ENCODE measurements around the gene MEIS1. TPM values are rescaled to one million over a fixed set of nuclear protein-coding genes. Genes with fewer than 3 reads are reported as not detected.
A peak's percentile ranks its signal among the peaks of the same experiment; 100 is the strongest.

The MEIS1 gene
- total RNA-seq, 1 donor from 2014 or later: 250 TPM

GRCh38 chr2:66569974-66570373 lies 135.0 kb downstream of the MEIS1 start:
- peak overlapping the region; percentile 72 for H3K27ac Mint-ChIP-seq
- H3K27me3 Mint-ChIP-seq: peaks cover under 1% of the 10 kb centered on the region
- no peaks in the 10 kb centered on the region for H3K9me3 Mint-ChIP-seq
- peaks cover 32% of the 10 kb centered on the region for H3K36me3 Mint-ChIP-seq
- peak overlapping the region; percentile 21 for H3K4me3 Mint-ChIP-seq
- no peak for TF ChIP-seq CTCF (conservative IDR thresholded peaks at IDR 0.05)
- peaks cover 63% of the 10 kb centered on the region for H3K4me1 Mint-ChIP-seq (ENCODE audit: unreplicated experiment)
- DNase-seq (ENCODE audit: extremely low spot score, unreplicated experiment): no peak

- peaks cover 58% of the 10 kb centered on the region for H3K4me1 Mint-ChIP-seq (ENCODE audit: unreplicated experiment)
- peaks cover 5% of the 10 kb centered on the region for H3K27me3 Mint-ChIP-seq
- H3K36me3 Mint-ChIP-seq: peaks cover 32% of the 10 kb centered on the region
- no peak for TF ChIP-seq CTCF (conservative IDR thresholded peaks at IDR 0.05)
- no peak overlapping the region for H3K4me3 Mint-ChIP-seq
- DNase-seq (ENCODE audit: extremely low spot score, unreplicated experiment): no peak
- peak overlapping the region; percentile 28 for H3K27ac Mint-ChIP-seq
- no peaks in the 10 kb centered on the region for H3K9me3 Mint-ChIP-seq
These were observed 135.5 kb downstream of the MEIS1 start for GRCh38 chr2:66570471-66570870.

GRCh38 chr2:66571918-66572317 lies 137.0 kb downstream of the MEIS1 start:
- H3K9me3 Mint-ChIP-seq: no peaks in the 10 kb centered on the region
- H3K4me1 Mint-ChIP-seq (ENCODE audit: unreplicated experiment): peaks cover 49% of the 10 kb centered on the region
- no peak for TF ChIP-seq CTCF (conservative IDR thresholded peaks at IDR 0.05)
- H3K27ac Mint-ChIP-seq: peak overlapping the region; percentile 61
- H3K36me3 Mint-ChIP-seq: peaks cover 32% of the 10 kb centered on the region
- DNase-seq (ENCODE audit: extremely low spot score, unreplicated experiment): no peak
- H3K4me3 Mint-ChIP-seq: peak overlapping the region; percentile 34
- peaks cover 6% of the 10 kb centered on the region for H3K27me3 Mint-ChIP-seq

- Mint-ChIP-seq H3K4me3 (no peak overlapping the region), H3K27me3 (peaks cover 9% of the 10 kb centered on the region), H3K9me3 (no peaks in the 10 kb centered on the region), H3K27ac (peak overlapping the region; percentile 61), H3K4me1 (ENCODE audit: unreplicated experiment) (peaks cover 44% of the 10 kb centered on the region), H3K36me3 (peaks cover 32% of the 10 kb centered on the region)
- no peak for DNase-seq (ENCODE audit: extremely low spot score, unreplicated experiment)
- no peak for TF ChIP-seq CTCF (conservative IDR thresholded peaks at IDR 0.05)
These were observed 137.5 kb downstream of the MEIS1 start for GRCh38 chr2:66572391-66572790.

GRCh38 chr2:66573416-66573815 lies 138.5 kb downstream of the MEIS1 start:
- Mint-ChIP-seq H3K27me3 (peaks cover 17% of the 10 kb centered on the region), H3K36me3 (peaks cover 27% of the 10 kb centered on the region), H3K4me3 (peak overlapping the region; percentile 83), H3K27ac (peak overlapping the region; percentile 87), H3K4me1 (ENCODE audit: unreplicated experiment) (peaks cover 42% of the 10 kb centered on the region), H3K9me3 (no peaks in the 10 kb centered on the region)
- no peak for TF ChIP-seq CTCF (conservative IDR thresholded peaks at IDR 0.05)
- no peak for DNase-seq (ENCODE audit: extremely low spot score, unreplicated experiment)

GRCh38 chr2:66573821-66574233 lies 138.9 kb downstream of the MEIS1 start:
- peaks cover 21% of the 10 kb centered on the region for H3K27me3 Mint-ChIP-seq
- no peak for DNase-seq (ENCODE audit: extremely low spot score, unreplicated experiment)
- peak overlapping the region; percentile 83 for H3K4me3 Mint-ChIP-seq
- H3K27ac Mint-ChIP-seq: peak overlapping the region; percentile 87
- peaks cover 23% of the 10 kb centered on the region for H3K36me3 Mint-ChIP-seq
- H3K4me1 Mint-ChIP-seq (ENCODE audit: unreplicated experiment): peaks cover 42% of the 10 kb centered on the region
- no peak for TF ChIP-seq CTCF (conservative IDR thresholded peaks at IDR 0.05)
- no peaks in the 10 kb centered on the region for H3K9me3 Mint-ChIP-seq
